Brain pericyte (primary cell): ENCODE results near the gene NR0B2.
"Not testable (repeated sequence)": the region's sequence is repeated elsewhere in the genome, so short reads cannot be mapped to it uniquely, and the experiment has no call there.

Experiments
- DNase-seq: peaks from one replicate; pipeline ENCODE4 v3.0.0-alpha.2; 2012; ENCODE audit warnings: low read depth, low spot score

The NR0B2 gene

DNA sequence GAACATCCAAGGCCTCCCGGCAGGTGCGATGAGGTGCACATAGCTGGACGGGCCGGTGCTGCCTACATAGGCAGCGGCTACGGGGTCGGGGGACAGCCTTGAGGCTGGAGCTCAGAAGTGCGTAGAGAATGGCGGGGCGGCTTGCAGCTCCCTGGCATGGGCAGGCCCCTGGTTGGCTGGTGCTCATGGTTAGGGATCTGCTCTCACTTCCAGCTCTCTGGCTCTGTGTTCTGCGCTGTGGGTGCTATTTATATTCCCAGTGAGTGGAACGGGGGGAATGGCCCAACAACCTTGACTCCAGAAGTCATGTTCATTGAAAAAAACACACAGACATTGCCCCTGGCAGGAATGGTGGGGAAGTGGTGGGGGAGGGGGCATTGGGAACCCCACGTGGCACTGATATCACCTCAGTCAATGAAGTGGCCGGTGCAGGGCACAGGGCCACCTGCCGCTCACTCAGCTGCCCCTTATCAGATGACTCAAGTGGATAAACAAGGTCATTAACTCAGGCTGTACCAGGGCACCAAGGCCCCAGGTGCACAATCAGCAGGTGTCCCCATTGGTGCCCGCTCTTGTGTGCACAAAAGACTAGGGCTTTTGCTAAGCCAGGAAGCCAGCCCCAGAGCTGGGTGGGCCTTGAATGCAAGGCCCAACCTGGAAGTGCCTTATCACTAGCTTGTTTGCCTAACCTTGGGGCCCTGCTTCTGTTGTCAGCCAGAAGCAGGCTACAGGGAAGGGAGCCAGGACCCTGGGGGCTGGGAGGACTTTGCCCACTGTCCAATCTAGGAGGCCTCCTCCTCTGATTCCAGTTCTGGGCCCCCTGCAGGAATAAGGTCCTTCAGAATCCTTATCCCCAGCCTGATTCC, at the start of gene NR0B2:
Gene NR0B2, minus strand, starts transcription at position 222 of the 866 bp plus-strand sequence. Its CDS starts 35 bp downstream, at position 187.
- no peak for DNase-seq

DNA sequence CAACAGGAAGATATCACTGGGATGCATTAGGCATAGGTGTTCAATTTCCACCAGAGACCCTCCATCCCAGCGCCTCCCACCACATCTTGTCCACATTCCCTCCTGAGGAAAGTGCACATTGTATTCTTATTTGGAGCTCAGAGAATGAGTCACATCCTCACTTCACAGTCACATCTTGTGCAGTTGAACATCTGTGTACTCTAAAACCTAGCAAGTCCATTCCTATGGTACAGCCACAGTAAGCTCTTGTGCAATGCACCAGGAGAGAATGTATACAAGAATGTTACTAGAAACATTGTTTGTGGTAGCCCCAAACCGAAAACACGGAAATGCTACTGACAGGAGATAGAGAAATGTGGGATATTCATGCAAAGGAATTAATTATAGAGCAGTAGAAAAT, 48.1 kb upstream of the NR0B2 start:
- peak; percentile 27 for DNase-seq

- DNase-seq = no peak
Observed at GRCh38 chr1:26960625-26960966, 46.8 kb upstream of the NR0B2 start.

DNA sequence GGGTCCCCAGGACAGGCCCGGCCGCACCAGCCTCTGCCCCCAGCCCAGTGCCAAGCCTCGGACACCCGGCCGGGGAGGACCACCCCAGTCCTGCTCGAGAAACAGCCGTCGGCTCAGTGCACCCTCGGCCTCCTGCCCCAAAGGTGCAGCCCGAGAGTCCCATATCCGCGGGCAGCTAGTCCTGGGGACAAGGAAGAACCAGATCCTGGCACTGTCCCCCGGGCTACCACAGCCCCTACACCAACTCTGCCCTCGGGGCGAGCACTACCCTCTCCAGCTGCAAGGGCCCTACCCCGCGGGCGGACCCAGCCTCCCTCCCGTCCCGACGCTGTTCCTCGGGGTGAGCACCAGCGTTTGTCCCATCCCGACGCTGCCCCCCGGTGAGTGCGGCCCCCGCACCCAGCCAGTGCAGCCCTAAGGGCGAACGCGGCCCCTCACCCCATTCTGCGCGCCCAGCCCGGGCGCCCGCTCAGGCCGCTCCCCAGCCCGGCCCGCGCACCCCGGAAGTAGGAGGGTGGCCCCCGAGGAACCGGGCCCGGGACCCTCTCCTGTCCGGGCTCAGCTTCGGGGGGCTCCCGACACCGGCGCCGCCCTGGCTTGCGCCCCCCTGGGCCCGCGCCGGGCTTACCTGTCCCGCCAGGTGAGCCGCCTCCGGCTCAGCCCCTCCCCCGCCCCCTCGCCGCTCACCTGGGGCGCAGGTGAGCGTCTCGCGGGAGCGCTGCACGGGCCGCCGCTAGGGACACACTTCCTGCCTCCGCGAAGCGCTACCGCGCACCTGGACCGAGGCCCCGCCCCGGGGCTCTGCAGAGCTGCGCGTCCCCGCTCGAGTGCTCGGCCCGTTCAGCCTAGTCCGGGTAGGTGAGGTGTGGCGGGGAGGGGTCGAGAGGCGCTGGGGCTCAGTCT, 46.2 kb upstream of the NR0B2 start, which contains the start of gene KDF1:
Gene KDF1, minus strand, starts transcription at position 747 of the 903 bp plus-strand sequence. CDS start 8,088 bp downstream, outside the sequence.
- no peak for DNase-seq

DNA sequence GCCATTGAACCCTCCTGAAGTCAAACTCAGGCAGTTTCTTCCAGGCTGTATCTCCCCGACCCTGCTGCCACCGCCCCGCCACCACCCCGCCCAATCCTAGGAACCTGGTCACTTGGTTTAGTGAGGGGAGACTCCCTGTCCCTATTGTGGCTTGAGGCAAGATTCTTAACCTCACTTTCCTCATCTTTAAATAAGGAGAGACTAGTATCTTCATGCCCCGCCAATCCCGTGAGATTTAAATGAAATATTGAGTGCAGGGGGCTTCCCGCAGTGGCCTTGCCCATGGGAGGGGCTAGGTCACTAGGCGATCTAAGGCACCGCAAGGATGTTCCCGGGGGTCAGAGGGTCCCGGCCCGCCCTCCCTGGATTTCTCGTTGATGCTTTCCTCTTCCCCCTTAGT, 45.5 kb upstream of the NR0B2 start:
- DNase-seq = no peak

GRCh38 chr1:26957306-26957705, 43.5 kb upstream of the NR0B2 start:
- DNase-seq = no peak

DNA sequence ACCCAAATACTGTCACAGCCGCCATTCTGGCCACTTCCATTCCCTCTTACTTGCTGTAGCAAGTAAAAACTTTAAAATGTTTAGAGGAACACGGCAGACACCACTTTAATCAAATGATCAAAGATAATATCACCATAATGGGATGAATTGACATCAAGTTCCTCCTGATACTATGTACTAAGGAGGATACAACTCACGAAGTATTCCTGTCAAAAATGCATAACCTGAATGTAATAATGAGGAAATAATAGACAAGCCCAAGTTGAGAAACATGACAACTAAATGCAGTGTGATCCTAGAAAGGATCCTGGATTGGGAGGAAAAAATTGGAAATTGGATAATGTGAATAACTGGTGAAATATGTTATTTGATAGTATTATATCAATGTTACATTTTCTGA, 42.5 kb upstream of the NR0B2 start:
- DNase-seq = no peak

- DNase-seq = no peak
Observed at GRCh38 chr1:26953374-26953773, 39.6 kb upstream of the NR0B2 start.

- DNase-seq = no peak
Observed at GRCh38 chr1:26951821-26952497, 38.2 kb upstream of the NR0B2 start.

- no peak for DNase-seq
Observed at GRCh38 chr1:26951216-26951615, 37.4 kb upstream of the NR0B2 start.

DNA sequence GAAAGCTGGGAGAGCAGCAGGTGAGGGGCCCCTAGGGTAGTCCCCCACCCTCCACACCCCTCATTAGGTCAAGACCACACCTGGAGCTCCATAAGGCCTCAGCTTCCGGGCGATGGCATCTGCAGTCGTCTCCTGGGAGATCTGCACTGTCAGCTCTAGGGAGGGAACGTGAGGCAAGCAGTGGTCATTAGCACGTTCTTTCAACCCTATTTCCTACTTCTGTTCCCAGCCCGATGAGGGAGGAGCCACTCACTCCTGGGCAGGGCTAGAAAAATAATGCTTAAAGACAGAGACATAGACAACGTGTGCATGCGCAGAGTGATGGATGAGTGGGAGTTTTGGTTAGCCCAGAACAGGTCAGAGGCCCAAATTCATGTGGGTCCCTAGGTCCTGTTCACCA, 36.8 kb upstream of the NR0B2 start:
- DNase-seq = no peak

GRCh38 chr1:26949926-26950319, 36.1 kb upstream of the NR0B2 start:
- DNase-seq = no peak

DNA sequence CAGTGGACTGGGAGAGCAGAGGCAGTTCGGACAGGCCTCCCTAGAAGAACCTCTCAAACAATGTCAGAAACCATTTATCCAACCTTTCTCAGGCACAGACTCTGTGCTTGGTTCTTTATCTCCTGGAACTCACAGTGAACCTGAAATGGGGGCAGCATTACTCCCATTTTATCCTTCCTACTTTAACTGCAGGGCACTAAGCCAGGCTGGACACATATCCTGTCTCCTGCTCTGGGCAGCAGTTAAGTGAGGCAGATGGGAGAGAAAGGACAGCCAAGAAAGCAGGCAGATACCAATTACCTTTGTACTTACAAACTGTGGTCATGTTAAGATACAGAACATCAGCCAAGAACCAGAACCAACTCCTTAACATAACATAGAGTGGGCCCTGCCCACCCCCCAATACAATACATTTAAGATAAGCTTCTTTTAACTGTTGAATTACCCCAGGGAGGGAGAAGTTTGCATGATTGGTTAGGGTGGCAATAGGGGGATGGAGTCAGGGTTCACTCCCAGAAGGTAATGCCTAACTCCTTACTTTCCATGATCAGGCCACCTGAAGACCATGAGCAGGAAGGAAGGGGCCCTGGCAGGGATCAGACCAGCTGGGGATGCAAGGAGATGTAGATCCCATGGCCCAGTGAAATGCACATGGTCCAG, 35.6 kb upstream of the NR0B2 start:
- DNase-seq = no peak

- DNase-seq = not testable (repeated sequence)
Observed at GRCh38 chr1:26948725-26949057, 34.9 kb upstream of the NR0B2 start.

DNA sequence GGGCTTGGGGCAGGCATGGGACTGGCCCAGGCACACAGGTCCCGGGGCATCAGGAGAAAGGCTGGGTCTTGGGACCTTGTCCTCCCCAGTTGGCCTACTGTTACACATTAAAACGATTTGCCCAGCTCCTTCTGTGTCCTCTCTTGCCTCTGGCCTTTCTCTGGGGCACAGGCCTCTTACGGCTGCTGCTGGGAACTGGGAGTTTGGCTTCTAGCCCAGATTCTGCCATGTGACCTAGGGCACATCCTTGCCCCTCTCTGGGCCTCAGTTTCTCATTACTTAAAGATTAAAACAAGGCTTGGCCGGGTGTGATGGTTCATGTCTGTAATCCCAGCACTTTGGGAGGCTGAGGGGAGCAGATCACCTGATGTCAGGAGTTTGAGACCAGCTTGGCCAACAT, 32.5 kb upstream of the NR0B2 start:
- no peak for DNase-seq

GRCh38 chr1:26945728-26946127, 32.0 kb upstream of the NR0B2 start:
- no peak for DNase-seq

GRCh38 chr1:26945138-26945537, 31.4 kb upstream of the NR0B2 start:
- no peak for DNase-seq

GRCh38 chr1:26942656-26943055, 28.9 kb upstream of the NR0B2 start:
- DNase-seq = no peak

- DNase-seq = no peak
Observed at GRCh38 chr1:26941311-26941710, 27.5 kb upstream of the NR0B2 start.

GRCh38 chr1:26938659-26939025, 24.9 kb upstream of the NR0B2 start:
- no peak for DNase-seq

GRCh38 chr1:26938004-26938658, 24.4 kb upstream of the NR0B2 start:
- no peak for DNase-seq
